ENCODE data around the gene GAGE13. TPM values are rescaled to one million over a fixed set of nuclear protein-coding genes. Genes with fewer than 3 reads are reported as not detected.
A peak's percentile ranks its signal among the peaks of the same experiment; 100 is the strongest.
"Not testable (repeated sequence)": the region's sequence is repeated elsewhere in the genome, so short reads cannot be mapped to it uniquely, and the experiment has no call there.

Gene GAGE13
- total and polyA plus RNA-seq, 7 donors = not detected

DNA sequence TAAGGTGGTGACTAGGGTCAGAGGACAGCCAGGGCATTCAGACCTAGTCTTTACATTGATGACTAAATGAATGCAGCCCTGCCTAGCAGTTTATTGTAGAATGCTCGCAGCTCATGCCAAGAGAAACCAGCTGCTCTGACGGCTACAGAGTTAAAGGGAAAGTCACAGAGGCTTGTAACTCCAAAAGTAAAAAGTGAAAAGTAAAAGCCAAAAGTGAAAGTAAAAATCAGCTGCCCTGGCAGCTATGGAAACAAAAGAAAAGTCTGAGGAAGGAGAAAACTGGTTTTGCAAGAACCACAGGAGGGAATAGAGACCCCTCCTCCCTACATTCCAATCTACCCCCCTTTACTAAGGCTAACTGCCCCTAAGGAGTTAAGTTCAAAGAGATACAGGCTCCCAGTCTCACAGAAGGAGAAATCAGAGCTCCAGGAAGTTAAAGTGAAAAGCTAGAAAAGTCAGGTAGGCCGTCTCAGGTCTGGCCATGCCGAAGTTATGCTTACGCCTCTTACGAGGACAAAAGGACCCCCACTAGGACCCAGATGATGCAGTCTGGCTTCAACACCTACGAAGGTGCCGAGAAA is 21.9 kb upstream of the GAGE13 start:
- ATAC-seq (peak in 1 of 4 donors; percentile 50), DNase-seq (no peak)
- Histone ChIP-seq H3K27ac (peak overlapping the region; percentile 23), H3K9me3 (no peaks in the 10 kb centered on the region), H3K36me3 (ENCODE audit: insufficient read depth in 1 of 2, low read depth in 1 of 2) (no peaks in the 10 kb centered on the region), H3K27me3 (ENCODE audit: insufficient read depth in 3 of 3, low read length in 2 of 3) (peaks cover 0 to 9% (median 0%) of the 10 kb centered on the region in 3 donors), H3K4me3 (peak overlapping the region; percentile 64), H3K4me1 (no peaks in the 10 kb centered on the region)
- intact Hi-C loops (cut with DNase I) = no loop called here
- TF ChIP-seq, protein P1, sequence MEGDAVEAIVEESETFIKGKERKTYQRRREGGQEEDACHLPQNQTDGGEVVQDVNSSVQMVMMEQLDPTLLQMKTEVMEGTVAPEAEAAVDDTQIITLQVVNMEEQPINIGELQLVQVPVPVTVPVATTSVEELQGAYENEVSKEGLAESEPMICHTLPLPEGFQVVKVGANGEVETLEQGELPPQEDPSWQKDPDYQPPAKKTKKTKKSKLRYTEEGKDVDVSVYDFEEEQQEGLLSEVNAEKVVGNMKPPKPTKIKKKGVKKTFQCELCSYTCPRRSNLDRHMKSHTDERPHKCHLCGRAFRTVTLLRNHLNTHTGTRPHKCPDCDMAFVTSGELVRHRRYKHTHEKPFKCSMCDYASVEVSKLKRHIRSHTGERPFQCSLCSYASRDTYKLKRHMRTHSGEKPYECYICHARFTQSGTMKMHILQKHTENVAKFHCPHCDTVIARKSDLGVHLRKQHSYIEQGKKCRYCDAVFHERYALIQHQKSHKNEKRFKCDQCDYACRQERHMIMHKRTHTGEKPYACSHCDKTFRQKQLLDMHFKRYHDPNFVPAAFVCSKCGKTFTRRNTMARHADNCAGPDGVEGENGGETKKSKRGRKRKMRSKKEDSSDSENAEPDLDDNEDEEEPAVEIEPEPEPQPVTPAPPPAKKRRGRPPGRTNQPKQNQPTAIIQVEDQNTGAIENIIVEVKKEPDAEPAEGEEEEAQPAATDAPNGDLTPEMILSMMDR (IDR thresholded peaks at IDR 0.05) = no peak
- WGBS, 3 donors = 3 to 26% (median 6%) methylated on average over 8 of the region's 8 CpGs

DNA sequence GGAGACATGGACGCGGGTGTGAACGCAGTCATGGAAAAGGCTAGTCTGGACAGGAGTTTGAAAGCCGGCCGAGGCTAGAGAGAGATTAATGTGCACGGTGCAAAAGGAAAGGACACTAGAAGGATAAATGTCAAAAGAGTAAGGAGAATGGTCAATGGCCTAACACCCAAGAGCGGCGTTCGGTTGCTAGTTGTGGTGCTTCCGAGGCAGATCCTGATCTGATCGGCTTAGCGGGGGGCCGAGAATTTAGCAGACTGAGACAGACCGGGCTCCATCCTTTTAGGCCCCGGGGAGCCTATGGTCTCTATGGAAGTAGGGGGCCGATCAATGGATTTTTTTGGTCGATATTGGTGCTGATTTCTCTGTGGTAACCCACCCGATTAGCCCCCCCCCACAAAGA is 21.0 kb upstream of the GAGE13 start:
- H3K4me3 ChIP-seq = peak overlapping the region; percentile 64
- ATAC-seq (no peak), DNase-seq (no peak)
- H3K9me3 ChIP-seq = no peaks in the 10 kb centered on the region
- 56 to 65% (median 62%) methylated on average over 18 of the region's 18 CpGs for WGBS, 3 donors
- H3K27ac ChIP-seq = no peak overlapping the region
- H3K4me1 ChIP-seq = no peaks in the 10 kb centered on the region
- H3K27me3 ChIP-seq (ENCODE audit: insufficient read depth in 3 of 3, low read length in 2 of 3) = peaks cover 0 to 9% (median 0%) of the 10 kb centered on the region in 3 donors
- no peaks in the 10 kb centered on the region for H3K36me3 ChIP-seq (ENCODE audit: insufficient read depth in 1 of 2, low read depth in 1 of 2)
- TF ChIP-seq, protein P1 (IDR thresholded peaks at IDR 0.05) = no peak
- intact Hi-C loops (cut with DNase I) = no loop called here

DNA sequence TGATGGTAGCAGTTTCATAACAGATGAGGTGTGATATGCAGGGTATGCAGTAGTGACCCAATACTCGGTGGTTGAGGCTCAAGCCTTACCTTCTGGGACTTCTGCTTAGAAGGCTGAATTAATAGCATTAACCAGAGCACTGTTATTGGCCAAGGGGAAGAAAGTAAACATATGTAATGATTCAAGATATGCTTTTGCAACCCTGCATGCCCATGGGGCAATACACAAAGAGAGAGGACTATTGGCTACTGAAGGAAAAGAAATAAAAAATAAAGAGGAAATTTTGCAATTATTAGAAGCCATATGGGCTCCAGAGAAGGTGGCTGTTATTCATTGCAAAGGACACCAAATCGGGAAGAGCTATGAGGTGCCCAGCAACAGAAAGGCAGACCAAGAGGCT is 19.2 kb upstream of the GAGE13 start:
- Histone ChIP-seq H3K27ac (no peak overlapping the region), H3K4me1 (no peaks in the 10 kb centered on the region), H3K4me3 (no peak overlapping the region), H3K9me3 (no peaks in the 10 kb centered on the region), H3K36me3 (ENCODE audit: insufficient read depth in 1 of 2, low read depth in 1 of 2) (no peaks in the 10 kb centered on the region), H3K27me3 (ENCODE audit: insufficient read depth in 3 of 3, low read length in 2 of 3) (peaks cover 0 to 9% (median 0%) of the 10 kb centered on the region in 3 donors)
- intact Hi-C loops (cut with DNase I) = no loop called here
- WGBS, 3 donors = 71 to 89% (median 85%) methylated on average over 2 of the region's 2 CpGs
- ATAC-seq = no peak
- TF ChIP-seq, protein P1 (IDR thresholded peaks at IDR 0.05) = no peak
- no peak for DNase-seq

DNA sequence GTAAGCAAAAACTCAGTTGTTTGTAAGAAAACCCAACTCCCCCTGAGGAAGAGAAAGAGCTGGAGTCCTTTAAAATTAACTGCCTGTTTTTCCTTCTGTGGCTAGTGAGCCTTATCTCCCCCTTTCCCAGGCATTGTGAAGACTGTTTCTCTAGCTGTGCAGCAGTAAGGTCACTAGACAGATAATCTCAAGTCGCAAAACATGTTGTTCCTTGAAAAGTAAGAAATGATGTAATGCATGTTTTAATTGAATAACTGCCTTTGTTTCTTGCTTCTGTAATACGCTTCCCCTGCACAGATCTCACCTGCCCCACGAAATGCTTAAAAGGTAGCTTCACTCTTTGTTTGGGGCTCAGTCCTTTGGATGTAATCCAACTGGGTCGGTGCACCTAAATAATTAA is 15.3 kb upstream of the GAGE13 start:
- DNase-seq = no peak
- no peaks in the 10 kb centered on the region for H3K27me3 ChIP-seq (ENCODE audit: insufficient read depth in 3 of 3, low read length in 2 of 3)
- no peaks in the 10 kb centered on the region for H3K4me1 ChIP-seq
- no peaks in the 10 kb centered on the region for H3K9me3 ChIP-seq
- intact Hi-C loops (cut with DNase I) = no loop called here
- H3K4me3 ChIP-seq = no peak overlapping the region
- no peak for ATAC-seq
- H3K27ac ChIP-seq = no peak overlapping the region
- H3K36me3 ChIP-seq (ENCODE audit: insufficient read depth in 1 of 2, low read depth in 1 of 2) = no peaks in the 10 kb centered on the region
- TF ChIP-seq, protein P1 (IDR thresholded peaks at IDR 0.05) = no peak
- 65 to 82% (median 69%) methylated on average over 4 of the region's 4 CpGs for WGBS, 3 donors

DNA sequence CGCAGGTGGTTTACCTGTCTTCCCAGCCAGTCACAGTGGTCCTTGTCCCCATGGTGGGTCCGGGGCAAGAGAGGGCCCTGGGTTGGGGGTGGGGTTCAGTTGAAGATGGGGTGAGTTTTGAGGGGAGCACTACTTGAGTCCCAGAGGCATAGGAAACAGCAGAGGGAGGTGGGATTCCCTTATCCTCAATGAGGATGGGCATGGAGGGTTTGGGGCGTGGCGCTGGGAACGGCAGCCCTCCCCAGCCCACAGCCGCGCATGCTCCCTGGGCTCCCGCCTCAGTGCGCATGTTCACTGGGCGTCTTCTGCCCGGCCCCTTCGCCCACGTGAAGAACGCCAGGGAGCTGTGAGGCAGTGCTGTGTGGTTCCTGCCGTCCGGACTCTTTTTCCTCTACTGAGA is 9.6 kb upstream of the GAGE13 start, which contains the start of gene GAGE12J:
Gene GAGE12J, plus strand, starts transcription at position 301 of the 400 bp plus-strand sequence. CDS start 1,157 bp downstream, outside the sequence.
- H3K27me3 ChIP-seq (ENCODE audit: insufficient read depth in 3 of 3, low read length in 2 of 3); DNase-seq; intact Hi-C loops (cut with DNase I); H3K9me3 ChIP-seq; ATAC-seq; H3K36me3 ChIP-seq (ENCODE audit: insufficient read depth in 1 of 2, low read depth in 1 of 2); H3K4me3 ChIP-seq; H3K4me1 ChIP-seq; H3K27ac ChIP-seq: not testable (repeated sequence)
- no CpG with 5 or more reads among the region's 16 CpGs for WGBS, 3 donors

DNA sequence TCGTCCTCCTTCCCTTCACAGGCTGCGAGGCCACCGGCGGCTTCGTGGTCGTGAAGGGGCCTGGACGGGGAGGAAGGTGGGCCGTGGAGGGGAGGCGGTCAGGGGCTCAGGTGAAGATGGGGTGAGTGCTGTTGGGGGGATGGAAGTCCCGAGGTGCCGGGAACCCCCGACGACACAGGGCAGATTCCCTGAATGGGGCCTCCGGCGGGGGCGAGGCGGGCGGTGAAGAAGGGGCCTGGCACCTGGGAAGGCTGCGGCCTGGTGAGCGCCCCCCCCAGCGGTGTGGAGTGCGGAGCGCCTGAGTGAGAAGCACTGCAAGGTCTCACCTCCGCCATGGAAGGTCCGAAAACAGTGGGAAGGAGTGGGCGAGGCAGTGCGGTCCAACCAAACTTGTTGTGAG is 9.1 kb upstream of the GAGE13 start:
- DNase-seq; H3K4me3 ChIP-seq; ATAC-seq; H3K9me3 ChIP-seq; intact Hi-C loops (cut with DNase I); H3K36me3 ChIP-seq (ENCODE audit: insufficient read depth in 1 of 2, low read depth in 1 of 2); H3K4me1 ChIP-seq; H3K27ac ChIP-seq; H3K27me3 ChIP-seq (ENCODE audit: insufficient read depth in 3 of 3, low read length in 2 of 3): not testable (repeated sequence)
- WGBS, 3 donors = 100% methylated on average over 1 of the region's 27 CpGs; no CpG with 5 or more reads in 2 of the 3 donors

DNA sequence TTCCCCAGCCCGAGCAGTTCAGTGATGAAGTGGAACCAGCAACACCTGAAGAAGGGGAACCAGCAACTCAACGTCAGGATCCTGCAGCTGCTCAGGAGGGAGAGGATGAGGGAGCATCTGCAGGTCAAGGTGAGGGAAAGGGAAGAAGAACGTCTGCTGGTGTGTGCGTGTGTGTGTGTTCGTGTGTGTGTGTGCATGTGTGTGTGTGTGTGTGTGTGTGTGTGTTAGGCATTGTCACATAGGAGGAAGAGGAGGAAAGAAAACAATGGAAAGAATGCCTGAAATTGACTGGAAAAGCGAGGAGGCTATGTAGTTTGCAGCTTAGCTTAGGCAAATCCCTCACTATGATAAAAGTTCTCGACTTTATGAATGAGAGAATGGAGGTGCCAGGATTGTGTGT is 7.6 kb upstream of the GAGE13 start:
- H3K9me3 ChIP-seq; H3K27me3 ChIP-seq (ENCODE audit: insufficient read depth in 3 of 3, low read length in 2 of 3); H3K4me1 ChIP-seq; DNase-seq; H3K4me3 ChIP-seq; ATAC-seq; H3K36me3 ChIP-seq (ENCODE audit: insufficient read depth in 1 of 2, low read depth in 1 of 2); intact Hi-C loops (cut with DNase I); H3K27ac ChIP-seq: not testable (repeated sequence)
- WGBS, 3 donors = 78% methylated on average over 3 of the region's 7 CpGs; no CpG with 5 or more reads in 2 of the 3 donors

DNA sequence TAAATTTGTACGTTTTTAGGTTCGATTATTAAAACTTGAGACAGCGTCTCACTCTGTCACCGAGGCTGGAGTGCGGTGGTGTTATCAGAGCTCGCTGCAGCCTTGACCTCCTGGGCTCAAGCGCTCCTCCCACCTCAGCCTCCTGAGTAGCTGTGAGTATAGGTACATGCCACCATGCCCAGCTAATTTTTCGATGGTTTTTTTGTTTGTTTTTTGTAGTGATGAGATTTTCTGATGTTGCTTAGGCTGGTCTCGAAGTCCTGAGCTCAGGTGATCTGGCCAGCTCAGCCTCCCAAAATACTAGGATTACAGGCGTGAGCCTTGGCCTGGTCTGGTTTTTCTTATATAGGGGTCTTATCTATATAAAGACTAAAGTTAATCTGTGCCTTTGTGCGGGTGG is 961 bp upstream of the GAGE13 start:
- H3K27me3 ChIP-seq (ENCODE audit: insufficient read depth in 3 of 3, low read length in 2 of 3); H3K27ac ChIP-seq; H3K4me3 ChIP-seq; DNase-seq; H3K4me1 ChIP-seq; H3K9me3 ChIP-seq; ATAC-seq; H3K36me3 ChIP-seq (ENCODE audit: insufficient read depth in 1 of 2, low read depth in 1 of 2); intact Hi-C loops (cut with DNase I): not testable (repeated sequence)
- WGBS, 3 donors = 73 to 93% (median 88%) methylated on average over 2 to 3 of the region's 11 CpGs
